Measurements from ENCODE around the gene THAP4.

The THAP4 gene

DNA sequence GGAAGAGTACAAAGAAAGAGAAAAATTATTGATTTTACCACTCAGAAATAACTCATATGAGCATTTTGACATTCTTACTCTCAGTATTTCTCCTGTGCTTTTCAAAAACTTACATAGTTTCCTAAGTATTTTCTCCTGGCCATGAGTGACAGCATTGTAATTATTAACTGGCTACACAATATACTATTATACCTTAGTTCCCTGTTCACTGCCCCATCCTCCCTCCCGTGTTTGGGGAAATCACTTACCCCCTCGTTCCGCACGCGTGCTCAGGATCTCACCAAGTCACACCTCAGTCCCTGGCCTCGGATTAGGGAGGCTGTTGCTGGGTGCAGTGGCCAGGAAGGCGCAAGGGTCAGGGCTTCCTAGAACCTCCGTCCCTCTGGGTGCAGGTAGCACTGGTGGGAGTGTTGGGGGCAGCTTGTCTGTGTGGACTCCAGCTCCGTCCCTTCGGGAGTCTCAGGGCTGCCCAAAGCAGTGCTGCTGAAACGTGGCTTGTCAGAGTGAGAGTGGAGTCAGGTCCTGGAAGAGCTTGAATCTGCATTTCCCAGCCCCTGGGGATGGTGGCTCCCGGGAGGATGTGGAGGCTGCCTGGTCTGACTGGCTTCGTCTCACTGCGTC, 23.7 kb upstream of the THAP4 start:
- no peak for DNase-seq (ENCODE audit: low read depth)
- no peak overlapping the region for H3K4me3 ChIP-seq (ENCODE audit: low read depth, low read length)
- TF ChIP-seq, protein P1, sequence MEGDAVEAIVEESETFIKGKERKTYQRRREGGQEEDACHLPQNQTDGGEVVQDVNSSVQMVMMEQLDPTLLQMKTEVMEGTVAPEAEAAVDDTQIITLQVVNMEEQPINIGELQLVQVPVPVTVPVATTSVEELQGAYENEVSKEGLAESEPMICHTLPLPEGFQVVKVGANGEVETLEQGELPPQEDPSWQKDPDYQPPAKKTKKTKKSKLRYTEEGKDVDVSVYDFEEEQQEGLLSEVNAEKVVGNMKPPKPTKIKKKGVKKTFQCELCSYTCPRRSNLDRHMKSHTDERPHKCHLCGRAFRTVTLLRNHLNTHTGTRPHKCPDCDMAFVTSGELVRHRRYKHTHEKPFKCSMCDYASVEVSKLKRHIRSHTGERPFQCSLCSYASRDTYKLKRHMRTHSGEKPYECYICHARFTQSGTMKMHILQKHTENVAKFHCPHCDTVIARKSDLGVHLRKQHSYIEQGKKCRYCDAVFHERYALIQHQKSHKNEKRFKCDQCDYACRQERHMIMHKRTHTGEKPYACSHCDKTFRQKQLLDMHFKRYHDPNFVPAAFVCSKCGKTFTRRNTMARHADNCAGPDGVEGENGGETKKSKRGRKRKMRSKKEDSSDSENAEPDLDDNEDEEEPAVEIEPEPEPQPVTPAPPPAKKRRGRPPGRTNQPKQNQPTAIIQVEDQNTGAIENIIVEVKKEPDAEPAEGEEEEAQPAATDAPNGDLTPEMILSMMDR (IDR thresholded peaks at IDR 0.05; ENCODE audit: insufficient read depth, low read depth, low read length, missing control alignments) = no peak

DNA sequence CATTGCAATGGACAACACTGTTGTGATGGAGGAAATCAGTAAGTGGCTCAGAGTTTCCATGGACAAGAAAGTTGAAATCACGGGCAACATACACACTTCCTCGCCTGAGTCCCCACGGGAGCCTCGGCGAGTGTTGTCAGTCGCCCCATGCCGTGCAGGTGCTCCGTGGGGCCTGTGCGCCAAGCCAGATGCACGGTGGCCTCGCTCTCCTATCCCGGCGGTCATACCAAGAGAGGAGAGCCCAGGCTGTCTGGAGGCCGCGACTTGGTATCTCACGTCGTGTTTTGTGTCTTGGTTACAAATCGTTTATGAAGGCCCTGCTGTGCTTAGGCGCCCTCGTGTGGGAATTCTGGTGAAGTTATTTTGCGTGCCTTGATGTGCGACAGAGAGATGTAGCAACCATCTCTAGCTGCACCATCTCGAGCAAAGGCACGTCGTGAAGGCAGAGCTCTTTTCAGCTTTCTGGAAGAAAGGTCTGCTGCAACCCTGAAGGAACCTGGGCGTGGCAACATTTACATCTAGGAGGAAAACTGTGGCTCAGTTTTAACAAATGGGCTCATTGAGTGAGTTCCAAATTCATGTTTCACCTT, 22.3 kb upstream of the THAP4 start:
- peak; percentile 57 for DNase-seq (ENCODE audit: low read depth)
- TF ChIP-seq, protein P1 (IDR thresholded peaks at IDR 0.05; ENCODE audit: insufficient read depth, low read depth, low read length, missing control alignments) = no peak
- no peak overlapping the region for H3K4me3 ChIP-seq (ENCODE audit: low read depth, low read length)

DNA sequence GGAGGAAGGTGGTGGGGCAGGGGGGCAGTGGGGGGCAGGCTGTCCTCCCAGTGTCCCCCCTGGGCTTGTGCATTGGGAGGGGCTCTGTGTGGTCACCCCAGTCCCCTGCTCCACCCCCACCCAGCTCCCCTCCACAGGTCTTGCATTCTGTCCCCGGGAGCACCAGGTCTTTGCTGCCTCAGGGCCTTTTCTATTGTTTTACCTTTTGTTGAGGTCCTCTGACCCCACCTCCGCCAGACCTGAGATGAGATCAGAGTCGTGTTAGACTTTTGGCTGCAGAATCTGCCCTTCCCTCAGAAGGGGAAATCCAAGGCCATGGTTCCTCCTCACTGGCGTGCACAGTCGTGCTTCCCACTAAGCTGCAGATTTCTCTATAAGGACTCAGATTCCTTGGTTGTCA, 21.3 kb upstream of the THAP4 start:
- no peak overlapping the region for H3K4me3 ChIP-seq (ENCODE audit: low read depth, low read length)
- TF ChIP-seq, protein P1 (IDR thresholded peaks at IDR 0.05; ENCODE audit: insufficient read depth, low read depth, low read length, missing control alignments) = no peak
- no peak for DNase-seq (ENCODE audit: low read depth)

DNA sequence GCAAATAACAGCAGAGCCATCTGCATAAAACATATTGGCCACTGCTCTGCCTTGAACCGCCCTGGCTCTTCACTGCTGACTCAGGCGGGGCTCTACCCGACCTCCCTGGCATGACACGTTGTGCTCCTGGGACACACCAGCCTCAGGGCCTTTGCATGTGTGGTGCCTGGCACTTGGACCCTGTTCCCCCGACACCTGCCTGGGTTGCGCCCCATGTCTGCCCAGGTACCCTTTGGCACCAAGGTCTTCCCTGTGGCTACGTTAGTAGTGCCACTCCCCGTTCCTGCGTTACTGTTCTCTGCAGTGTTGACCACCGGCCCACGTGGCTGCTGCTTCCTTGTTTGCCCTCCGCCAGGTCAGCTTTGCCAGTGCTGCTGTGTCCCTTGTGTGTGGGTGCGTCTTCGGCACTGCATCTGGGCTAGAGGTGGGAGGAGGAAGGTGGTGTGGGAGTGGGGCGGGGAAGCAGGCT, 20.9 kb upstream of the THAP4 start:
- DNase-seq (ENCODE audit: low read depth) = no peak
- H3K4me3 ChIP-seq (ENCODE audit: low read depth, low read length) = no peak overlapping the region
- TF ChIP-seq, protein P1 (IDR thresholded peaks at IDR 0.05; ENCODE audit: insufficient read depth, low read depth, low read length, missing control alignments) = no peak

DNA sequence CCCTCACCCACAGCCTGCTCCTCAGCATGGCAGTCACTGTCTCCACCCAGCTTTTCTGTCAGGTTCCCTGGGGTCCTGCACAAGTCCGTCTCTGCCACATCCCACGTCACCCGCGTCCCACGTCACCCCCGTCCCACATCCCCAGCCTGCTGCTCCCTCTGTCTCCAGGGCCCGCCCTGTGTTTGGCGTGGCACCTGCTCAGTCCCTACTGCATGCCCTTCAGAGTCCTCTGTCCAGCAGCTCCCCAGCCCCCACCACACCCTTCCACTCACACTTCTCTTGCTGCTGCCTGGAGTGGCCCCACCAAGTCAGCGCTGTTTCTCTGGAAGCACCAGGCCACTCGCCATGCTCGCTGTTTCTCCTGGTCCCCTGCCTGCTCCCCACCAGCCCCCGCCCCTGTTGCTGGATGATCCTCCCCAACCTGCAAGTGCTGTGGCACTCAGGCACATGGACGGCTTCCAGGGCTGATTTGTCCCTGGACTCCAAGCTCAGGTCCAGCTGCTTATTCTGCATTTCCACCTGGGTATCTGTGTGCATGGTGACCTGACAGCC, 19.3 kb upstream of the THAP4 start:
- no peak for DNase-seq (ENCODE audit: low read depth)
- TF ChIP-seq, protein P1 (IDR thresholded peaks at IDR 0.05; ENCODE audit: insufficient read depth, low read depth, low read length, missing control alignments) = no peak
- no peak overlapping the region for H3K4me3 ChIP-seq (ENCODE audit: low read depth, low read length)

DNA sequence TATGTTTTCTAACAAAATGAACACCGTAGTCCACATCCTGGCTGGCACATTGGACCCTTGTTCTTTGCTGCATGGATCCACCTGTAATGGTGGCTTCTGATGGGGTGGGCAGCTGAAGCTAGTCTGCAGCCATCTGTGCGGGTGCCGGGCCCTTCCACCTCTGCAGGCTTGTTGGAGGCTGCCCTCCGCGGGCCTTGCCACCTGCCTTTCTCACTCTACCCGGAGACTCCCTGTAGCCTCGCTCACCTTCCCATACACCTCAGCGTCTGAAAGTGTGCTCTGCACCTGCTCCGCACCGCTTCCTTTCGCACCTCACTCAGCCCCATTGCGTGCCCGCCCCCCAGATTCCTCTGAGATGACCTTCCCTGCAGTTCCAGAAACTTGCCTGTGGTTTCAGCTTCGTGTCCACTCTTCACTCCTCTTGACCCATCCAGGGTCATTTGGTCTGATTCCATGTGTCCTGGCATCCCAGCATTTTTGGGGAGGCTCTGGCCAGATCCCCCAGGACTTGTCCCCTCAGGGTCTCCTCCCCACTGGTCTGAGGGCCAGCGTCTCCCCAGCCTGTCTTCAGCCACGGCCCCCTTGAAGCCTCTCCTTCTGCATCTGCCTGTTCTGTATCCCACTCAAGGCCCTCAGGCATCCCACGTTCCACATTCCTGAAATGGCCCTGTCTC, 18.7 kb upstream of the THAP4 start:
- no peak overlapping the region for H3K4me3 ChIP-seq (ENCODE audit: low read depth, low read length)
- no peak for DNase-seq (ENCODE audit: low read depth)
- TF ChIP-seq, protein P1 (IDR thresholded peaks at IDR 0.05; ENCODE audit: insufficient read depth, low read depth, low read length, missing control alignments) = no peak

All from GM12865 (cell line).